Measurements from ENCODE around the gene FDXACB1. TPM values are rescaled to one million over a fixed set of nuclear protein-coding genes. Genes with fewer than 3 reads are reported as not detected.

Gene FDXACB1
- total RNA-seq, 2 donors from 2014 or later, result 2.1 TPM; not detected in 1

- no peaks in the 10 kb centered on the region for H3K27me3 ChIP-seq
- no peaks in the 10 kb centered on the region for H3K9me3 ChIP-seq
- WGBS, 2 donors, result 13 to 24% methylated on average over 16 to 19 of the region's 19 CpGs
- peak in 2 of 3 donors; percentile 84 to 88 for TF ChIP-seq POLR2A (IDR thresholded peaks at IDR 0.05)
- peak in 4 of 7 experiments; percentile 21 to 44 (median 26) for TF ChIP-seq CTCF (IDR thresholded peaks at IDR 0.05)
- H3K4me3 ChIP-seq, result peak within 1 kb of the TSS in 1 of 2 donors; percentile 11
- intact Hi-C loops (cut with DNase I), result no loop called here
- H3K36me3 ChIP-seq (replicated peaks in 1 of 2; ENCODE audit: insufficient read depth in 1 of 2, low read depth in 2 of 2), result no peaks in the 10 kb centered on the region
- H3K27ac ChIP-seq, result peak within 1 kb of the TSS; percentile 78 to 94 (median 88)
- DNase-seq (peak; percentile 92 to 96 (median 95)), ATAC-seq (peak; percentile 93)
- H3K4me1 ChIP-seq, result peaks cover 52% of the 10 kb centered on the region
Measured at GRCh38 chr11:111918390-111919256, 39.7 kb upstream of the FDXACB1 start, which contains the start of gene C11orf52. TSS of gene C11orf52 (plus strand) at chr11:111918913. CDS start at chr11:111918973, 60 bp downstream.

DNA sequence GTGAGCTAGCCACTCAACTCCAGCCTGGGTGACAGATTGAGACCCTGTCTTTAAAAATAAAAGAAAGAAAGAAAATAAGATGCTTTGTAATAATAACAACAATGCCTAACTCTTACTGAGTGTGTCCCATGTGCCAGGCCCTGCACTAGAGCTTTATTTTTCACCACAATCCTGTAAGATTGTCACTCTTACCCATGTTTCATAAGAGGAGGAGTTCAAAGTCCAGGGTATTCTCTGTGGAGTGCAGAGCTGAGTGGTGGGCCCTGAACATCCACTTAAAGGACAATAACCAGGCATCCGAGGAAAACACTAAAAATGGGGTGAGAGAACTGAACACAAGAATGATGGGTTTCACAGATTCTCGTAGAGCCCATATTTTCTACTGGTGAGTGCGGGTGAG is 38.8 kb upstream of the FDXACB1 start:
- Histone ChIP-seq H3K4me3 (no peak overlapping the region), H3K4me1 (peaks cover 50% of the 10 kb centered on the region), H3K27ac (peak overlapping the region; percentile 78 to 94 (median 88)), H3K9me3 (no peaks in the 10 kb centered on the region), H3K27me3 (no peaks in the 10 kb centered on the region), H3K36me3 (replicated peaks in 1 of 2; ENCODE audit: insufficient read depth in 1 of 2, low read depth in 2 of 2) (no peaks in the 10 kb centered on the region)
- 77 to 88% methylated on average over 3 of the region's 3 CpGs for WGBS, 2 donors
- ATAC-seq (no peak), DNase-seq (no peak)
- intact Hi-C loops (cut with DNase I), result no loop called here
- TF ChIP-seq CTCF (IDR thresholded peaks at IDR 0.05) (no peak), POLR2A (IDR thresholded peaks at IDR 0.05) (no peak)

GRCh38 chr11:111917312-111917711 is 38.3 kb upstream of the FDXACB1 start:
- no peak for TF ChIP-seq CTCF (IDR thresholded peaks at IDR 0.05)
- TF ChIP-seq POLR2A (IDR thresholded peaks at IDR 0.05), result no peak
- ATAC-seq (no peak), DNase-seq (no peak)
- Histone ChIP-seq H3K27ac (peak overlapping the region in 3 of 4 donors; percentile 88 to 94 (median 89)), H3K4me1 (peaks cover 49% of the 10 kb centered on the region), H3K4me3 (no peak overlapping the region), H3K9me3 (no peaks in the 10 kb centered on the region), H3K36me3 (replicated peaks in 1 of 2; ENCODE audit: insufficient read depth in 1 of 2, low read depth in 2 of 2) (no peaks in the 10 kb centered on the region), H3K27me3 (no peaks in the 10 kb centered on the region)
- WGBS, 2 donors, result 87 to 97% methylated on average over 2 of the region's 2 CpGs
- intact Hi-C loops (cut with DNase I), result no loop called here

- intact Hi-C loops (cut with DNase I), result no loop called here
- no peaks in the 10 kb centered on the region for H3K36me3 ChIP-seq (replicated peaks in 1 of 2; ENCODE audit: insufficient read depth in 1 of 2, low read depth in 2 of 2)
- TF ChIP-seq POLR2A (IDR thresholded peaks at IDR 0.05) (no peak), CTCF (IDR thresholded peaks at IDR 0.05) (no peak)
- no peak for DNase-seq
- H3K4me1 ChIP-seq, result peaks cover 50% of the 10 kb centered on the region
- no peak for ATAC-seq
- no peaks in the 10 kb centered on the region for H3K9me3 ChIP-seq
- WGBS, 2 donors, result 87 to 100% methylated on average over 1 of the region's 1 CpG
- H3K27me3 ChIP-seq, result no peaks in the 10 kb centered on the region
- H3K4me3 ChIP-seq, result no peak overlapping the region
- peak overlapping the region in 3 of 4 donors; percentile 88 to 94 (median 89) for H3K27ac ChIP-seq
Measured at GRCh38 chr11:111916768-111917167, 37.8 kb upstream of the FDXACB1 start.
